Upper lobe of left lung (tissue), 6 donors: ENCODE results near the gene UBXN4. TPM values are rescaled to one million over a fixed set of nuclear protein-coding genes. Genes with fewer than 3 reads are reported as not detected.
A peak's percentile ranks its signal among the peaks of the same experiment; 100 is the strongest.
"Not testable (repeated sequence)": the region's sequence is repeated elsewhere in the genome, so short reads cannot be mapped to it uniquely, and the experiment has no call there.

ENCODE experiments used
- ATAC-seq, 2 donors: fragments of 200-7000 bp; cut with Tn5 transposase; one replicate each; pipeline ENCODE4 v1.9.1; 2022; ENCODE audit warnings: mild to moderate bottlenecking in 2 of 2, moderate library complexity in 2 of 2; ENCODE audit not compliant: low FRiP score in 2 of 2
- DNase-seq, 2 donors: peaks; one replicate each; pipeline ENCODE4 v3.0.0-alpha.2; 2019 to 2020
- H3K27ac ChIP-seq, 4 donors: fragments of 200-600 bp; sonication (generic); one replicate each; pipeline ENCODE4 v1.5.1; 2016 to 2019
- H3K27me3 ChIP-seq, 4 donors: fragments of 200-600 bp; sonication (generic); one replicate each; pipeline ENCODE4 v1.5.1; 2017 to 2019
- H3K36me3 ChIP-seq, 4 donors: fragments of 200-600 bp; sonication (generic); one replicate each; pipeline ENCODE4 v1.5.1; 2016 to 2019
- H3K4me1 ChIP-seq, 4 donors: fragments of 200-600 bp; sonication (generic); one replicate each; pipeline ENCODE4 v1.5.1; 2018 to 2019
- H3K4me3 ChIP-seq, 4 donors: fragments of 200-600 bp; sonication (generic); one replicate each; pipeline ENCODE4 v1.5.1; 2017 to 2019; ENCODE audit warnings: mild to moderate bottlenecking in 2 of 4, moderate library complexity in 1 of 4
- H3K9me3 ChIP-seq, 4 donors: fragments of 200-600 bp; sonication (generic); one replicate each; pipeline ENCODE4 v1.5.1; 2018 to 2019
- EP300 ChIP-seq, 4 donors: sonication (generic); formaldehyde crosslinking; IDR thresholded peaks; one replicate each; pipeline ENCODE4 v1.5.1; 2017; ENCODE audit warnings: antibody characterized with exemption in 4 of 4, control low read depth in 2 of 4
- POLR2A ChIP-seq, 4 donors: fragments of 450-650 bp; IDR thresholded peaks; one replicate each; pipeline ENCODE4 v1.5.1; 2016 to 2017; ENCODE audit warnings: antibody characterized with exemption in 4 of 4, mild to moderate bottlenecking in 2 of 4
- POLR2AphosphoS5 ChIP-seq, 2 donors: sonication (generic); formaldehyde crosslinking; IDR thresholded peaks; one replicate each; pipeline ENCODE4 v1.5.1; 2017; ENCODE audit warnings: antibody characterized with exemption in 2 of 2
- WGBS, 2 donors: methylation state at CpG; one replicate each; pipeline ENCODE4 v1.1.5; 2017 to 2018; 5-methylcytosine and 5-hydroxymethylcytosine counted together
- total RNA-seq, 6 donors: library from RNA; depleted of rRNA in 4 of 6; stranded (reverse); fragments of >200 nt in 4 of 6; gene quantifications; one replicate each; pipeline versions ENCODE4 v1.1.0 to v1.2.1, GENCODE V29; 2016 to 2021
- TF ChIP-seq, protein P1 (sequence below), 6 experiments: fragments of 450-650 bp in 4 of 6; fragments of 200-600 bp in 2 of 6; sonication (generic) in 2 of 6; IDR thresholded peaks; one replicate each; pipeline ENCODE4 v1.5.1; 2016 to 2019; ENCODE audit warnings: antibody characterized with exemption in 6 of 6
- donor health status: DM: no; HTN: no; CAD: no; lungs with moderate emphysema.
- donor health status: DM: no; HTN: yes; CAD: no; lungs with severe emphysema.

UBXN4 gene
- total RNA-seq, 6 donors from 2014 or later, result 34.0 to 101 (median 67.8) TPM

DNA sequence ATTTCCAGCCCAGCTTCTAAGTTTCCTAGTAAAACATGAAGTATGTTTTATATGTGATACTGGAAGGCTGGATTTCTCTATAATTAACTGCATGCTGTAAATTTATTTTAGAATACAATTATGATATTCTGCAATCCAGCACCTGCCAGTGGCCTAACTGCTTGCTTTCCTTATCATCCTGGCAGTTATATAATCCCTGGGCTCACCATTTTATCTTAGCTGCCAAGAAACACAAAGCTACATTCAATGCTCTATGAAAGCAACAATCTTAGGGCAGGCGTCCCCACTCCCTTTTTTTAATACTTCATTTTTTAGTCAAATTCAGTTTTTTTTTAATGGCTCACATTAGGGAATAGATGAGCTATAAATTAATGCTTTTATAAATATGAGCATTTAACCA, 38.4 kb upstream of the UBXN4 start:
- Histone ChIP-seq H3K27me3 (no peaks in the 10 kb centered on the region), H3K9me3 (no peaks in the 10 kb centered on the region), H3K36me3 (no peaks in the 10 kb centered on the region), H3K4me1 (no peaks in the 10 kb centered on the region), H3K4me3 (no peak overlapping the region), H3K27ac (no peak overlapping the region)
- ATAC-seq (no peak), DNase-seq (no peak)
- 67 to 76% methylated on average over 1 of the region's 1 CpG for WGBS, 2 donors
- no peak for TF ChIP-seq POLR2A (IDR thresholded peaks at IDR 0.05)
- TF ChIP-seq, protein P1, sequence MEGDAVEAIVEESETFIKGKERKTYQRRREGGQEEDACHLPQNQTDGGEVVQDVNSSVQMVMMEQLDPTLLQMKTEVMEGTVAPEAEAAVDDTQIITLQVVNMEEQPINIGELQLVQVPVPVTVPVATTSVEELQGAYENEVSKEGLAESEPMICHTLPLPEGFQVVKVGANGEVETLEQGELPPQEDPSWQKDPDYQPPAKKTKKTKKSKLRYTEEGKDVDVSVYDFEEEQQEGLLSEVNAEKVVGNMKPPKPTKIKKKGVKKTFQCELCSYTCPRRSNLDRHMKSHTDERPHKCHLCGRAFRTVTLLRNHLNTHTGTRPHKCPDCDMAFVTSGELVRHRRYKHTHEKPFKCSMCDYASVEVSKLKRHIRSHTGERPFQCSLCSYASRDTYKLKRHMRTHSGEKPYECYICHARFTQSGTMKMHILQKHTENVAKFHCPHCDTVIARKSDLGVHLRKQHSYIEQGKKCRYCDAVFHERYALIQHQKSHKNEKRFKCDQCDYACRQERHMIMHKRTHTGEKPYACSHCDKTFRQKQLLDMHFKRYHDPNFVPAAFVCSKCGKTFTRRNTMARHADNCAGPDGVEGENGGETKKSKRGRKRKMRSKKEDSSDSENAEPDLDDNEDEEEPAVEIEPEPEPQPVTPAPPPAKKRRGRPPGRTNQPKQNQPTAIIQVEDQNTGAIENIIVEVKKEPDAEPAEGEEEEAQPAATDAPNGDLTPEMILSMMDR (IDR thresholded peaks at IDR 0.05), result no peak
- no peak for TF ChIP-seq POLR2AphosphoS5 (IDR thresholded peaks at IDR 0.05)
- TF ChIP-seq EP300 (IDR thresholded peaks at IDR 0.05), result no peak

DNA sequence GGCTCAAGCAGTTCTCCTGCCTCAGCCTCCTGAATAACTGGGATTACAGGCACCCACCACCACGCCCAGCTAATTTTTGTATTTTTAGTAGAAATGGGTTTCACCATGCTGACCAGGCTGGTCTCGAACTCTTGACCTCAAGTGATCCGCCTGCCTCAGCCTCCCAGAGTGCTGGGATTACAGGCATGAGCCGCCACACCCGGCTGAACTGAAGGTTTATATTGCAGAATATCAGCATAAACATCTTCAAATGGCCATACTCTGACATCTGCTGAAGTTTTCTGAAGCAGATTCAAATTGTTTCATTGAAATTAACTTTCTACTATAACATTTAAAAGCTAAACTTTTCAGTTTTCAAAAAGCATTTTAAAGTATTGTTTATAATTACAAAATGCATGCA, 37.6 kb upstream of the UBXN4 start:
- H3K4me3 ChIP-seq, H3K27ac ChIP-seq, H3K36me3 ChIP-seq, ATAC-seq, H3K9me3 ChIP-seq, DNase-seq, H3K4me1 ChIP-seq, H3K27me3 ChIP-seq: not testable (repeated sequence)
- 93 to 96% methylated on average over 5 of the region's 5 CpGs for WGBS, 2 donors

DNA sequence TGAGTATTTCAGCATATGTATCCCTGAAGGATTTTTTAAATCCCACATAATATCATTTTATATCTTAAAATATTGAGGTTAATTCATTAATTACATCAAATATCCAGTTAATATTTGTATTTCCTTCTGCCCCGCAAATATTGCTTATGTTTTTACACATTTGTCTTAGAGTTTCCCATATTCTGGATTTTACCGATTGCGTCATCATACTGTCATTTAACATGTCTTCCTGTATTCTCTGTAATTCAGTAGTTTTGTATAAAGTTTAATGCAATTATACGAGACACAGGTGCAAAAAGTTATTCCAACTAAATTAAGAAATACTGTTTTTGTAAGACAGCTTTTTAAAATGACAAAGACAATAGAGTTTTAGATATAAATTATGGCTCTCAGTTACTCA, 33.5 kb upstream of the UBXN4 start:
- DNase-seq (no peak), ATAC-seq (no peak)
- H3K27me3 ChIP-seq, result no peaks in the 10 kb centered on the region
- no peak for TF ChIP-seq POLR2AphosphoS5 (IDR thresholded peaks at IDR 0.05)
- TF ChIP-seq, protein P1 (IDR thresholded peaks at IDR 0.05), result no peak
- no peak for TF ChIP-seq EP300 (IDR thresholded peaks at IDR 0.05)
- TF ChIP-seq POLR2A (IDR thresholded peaks at IDR 0.05), result no peak
- no peaks in the 10 kb centered on the region for H3K36me3 ChIP-seq
- no peaks in the 10 kb centered on the region for H3K4me1 ChIP-seq
- no peak overlapping the region for H3K27ac ChIP-seq
- WGBS, 2 donors, result 88 to 92% methylated on average over 4 of the region's 4 CpGs
- H3K9me3 ChIP-seq, result no peaks in the 10 kb centered on the region
- no peak overlapping the region for H3K4me3 ChIP-seq

DNA sequence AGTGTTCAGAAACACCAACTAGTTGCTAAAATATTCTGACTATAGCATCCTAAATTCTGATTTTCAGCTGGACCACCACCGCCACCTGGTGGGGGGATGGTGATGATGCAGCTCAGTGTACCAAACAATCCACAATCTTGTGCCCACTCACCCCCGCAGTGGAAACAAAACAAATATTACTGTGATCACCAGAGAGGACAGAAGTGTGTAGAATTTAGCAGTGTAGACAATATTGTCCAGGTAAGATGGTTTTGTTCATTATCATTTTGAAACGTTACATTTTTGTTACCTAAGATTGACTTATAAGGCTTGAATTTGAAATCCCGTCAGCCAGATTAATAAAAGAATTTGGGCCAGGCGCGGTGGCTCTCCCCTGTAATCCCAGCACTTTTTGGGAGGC, 31.7 kb upstream of the UBXN4 start:
- WGBS, 2 donors, result 68 to 71% methylated on average over 6 of the region's 6 CpGs

DNA sequence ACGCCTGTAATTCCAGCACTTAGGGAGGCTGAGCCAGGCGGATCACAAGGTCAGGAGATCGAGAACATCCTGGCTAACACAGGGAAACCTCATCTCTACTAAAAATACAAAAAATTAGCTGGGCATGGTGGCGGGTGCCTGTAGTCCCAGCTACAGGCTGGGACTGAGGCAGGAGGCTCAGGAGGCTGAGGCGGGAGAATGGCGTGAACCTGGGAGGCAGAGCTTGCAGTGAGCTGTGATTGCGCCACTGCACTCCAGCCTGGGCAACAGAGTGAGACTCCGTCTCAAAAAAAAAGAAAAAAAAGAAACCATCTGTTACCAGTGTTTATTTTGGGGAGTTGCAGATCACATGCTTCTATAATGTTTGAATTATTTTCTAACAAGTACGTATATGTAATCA, 26.6 kb upstream of the UBXN4 start:
- not testable (repeated sequence) for H3K4me3 ChIP-seq, ATAC-seq, H3K27ac ChIP-seq, H3K9me3 ChIP-seq, H3K27me3 ChIP-seq, DNase-seq, H3K4me1 ChIP-seq
- peaks cover 0 to 27% (median 8%) of the 10 kb centered on the region in 4 donors for H3K36me3 ChIP-seq
- WGBS, 2 donors, result 92 to 94% methylated on average over 9 of the region's 9 CpGs

More for the DNA sequence above, 31.7 kb upstream of the UBXN4 start:
- H3K4me3 ChIP-seq, result no peak overlapping the region
- no peaks in the 10 kb centered on the region for H3K27me3 ChIP-seq
- peak in 1 of 2 donors; percentile 42 for DNase-seq
- TF ChIP-seq POLR2A (IDR thresholded peaks at IDR 0.05) (no peak), EP300 (IDR thresholded peaks at IDR 0.05) (no peak), POLR2AphosphoS5 (IDR thresholded peaks at IDR 0.05) (no peak)
- TF ChIP-seq, protein P1 (IDR thresholded peaks at IDR 0.05), result peak; percentile 63 to 89 (median 84)
- H3K4me1 ChIP-seq, result no peaks in the 10 kb centered on the region
- no peaks in the 10 kb centered on the region for H3K36me3 ChIP-seq
- peak; percentile 57 to 86 for ATAC-seq
- H3K27ac ChIP-seq, result no peak overlapping the region
- H3K9me3 ChIP-seq, result no peaks in the 10 kb centered on the region

DNA sequence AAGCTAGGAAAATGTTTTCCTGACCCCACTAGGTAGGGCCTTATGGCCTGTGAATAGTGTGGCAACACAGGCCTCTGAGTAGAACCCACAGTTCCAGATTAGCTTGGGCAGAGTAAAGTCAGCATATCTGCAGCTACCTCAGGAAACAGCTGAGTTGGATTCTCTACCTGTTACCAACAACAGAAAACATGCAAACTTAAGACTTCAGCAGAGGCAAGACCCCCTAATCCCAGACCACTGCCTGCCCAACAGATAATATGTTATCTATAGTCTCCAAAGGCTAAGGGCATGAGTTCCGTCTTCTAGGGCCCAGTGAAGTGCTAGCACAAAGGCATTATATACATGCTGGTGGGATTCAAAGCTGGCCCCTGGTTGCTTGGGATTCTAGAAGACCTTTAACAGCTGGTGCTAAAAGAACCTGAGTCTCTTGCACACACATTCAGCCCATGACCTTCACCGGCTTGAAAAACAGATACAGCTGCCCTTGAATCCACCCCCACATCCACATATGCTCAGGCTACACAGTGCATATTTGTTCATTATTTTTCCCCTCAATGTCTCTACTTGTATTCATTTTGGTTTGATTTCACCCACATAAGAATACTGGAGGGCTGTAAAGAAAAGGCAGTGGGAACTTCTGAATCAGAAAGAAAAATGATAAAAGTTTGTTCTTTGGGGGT, 13.5 kb upstream of the UBXN4 start:
- Histone ChIP-seq H3K27ac (no peak overlapping the region), H3K4me1 (no peaks in the 10 kb centered on the region), H3K9me3 (no peaks in the 10 kb centered on the region), H3K4me3 (no peak overlapping the region), H3K36me3 (peaks cover 0 to 11% (median 7%) of the 10 kb centered on the region in 4 donors), H3K27me3 (no peaks in the 10 kb centered on the region)
- 94 to 100% methylated on average over 2 of the region's 2 CpGs for WGBS, 2 donors
- TF ChIP-seq, protein P1 (IDR thresholded peaks at IDR 0.05), result no peak
- TF ChIP-seq EP300 (IDR thresholded peaks at IDR 0.05) (no peak), POLR2AphosphoS5 (IDR thresholded peaks at IDR 0.05) (no peak), POLR2A (IDR thresholded peaks at IDR 0.05) (no peak)
- DNase-seq (no peak), ATAC-seq (no peak)
